ENCODE data around the gene TIMM13.
"Not testable (repeated sequence)": the region's sequence is repeated elsewhere in the genome, so short reads cannot be mapped to it uniquely, and the experiment has no call there.

DNA sequence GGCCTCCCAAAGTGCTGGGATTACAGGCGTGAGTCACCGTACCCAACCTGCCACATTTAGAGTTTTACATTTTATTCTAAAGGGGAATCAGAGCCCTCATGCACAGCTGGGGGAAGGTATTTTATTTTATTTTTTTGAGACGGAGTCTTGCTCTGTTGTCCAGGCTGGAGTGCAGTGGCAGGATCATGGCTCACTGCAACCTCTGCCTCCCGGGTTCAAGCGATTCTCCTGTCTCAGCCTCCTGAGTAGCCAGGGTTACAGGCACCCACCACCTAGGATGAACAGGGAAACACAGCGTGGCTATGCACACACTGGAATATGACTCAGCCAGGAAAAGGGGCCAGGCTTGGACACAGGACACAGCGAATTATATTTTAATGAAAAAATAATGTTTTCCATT, 30.2 kb downstream of the TIMM13 start:
- TF ChIP-seq POLR2AphosphoS5 (IDR thresholded peaks at IDR 0.05; ENCODE audit: borderline replicate concordance, low read depth, low read length); EZH2 (IDR thresholded peaks at IDR 0.05); FOXP2 (optimal IDR thresholded peaks at IDR 0.05; ENCODE audit: control extremely low read depth, extremely low read length, insufficient read depth): not testable (repeated sequence)
